SK-N-SH (cell line): ENCODE data around the gene GALNT1. TPM values are rescaled to one million over a fixed set of nuclear protein-coding genes. Genes with fewer than 3 reads are reported as not detected.

Experiments used
- CTCF ChIA-PET: fragments of 300-600, 350-600 bp; formaldehyde crosslinking; extraction: SDS; loops from one replicate; lab custom pipeline; 2021; lab: Yijun Ruan, JAX
- POLR2A ChIA-PET: fragments of 350-600 bp; sonication (Branson Sonifier 250); formaldehyde crosslinking; extraction: SDS; loops from one replicate; lab custom pipeline; 2020; ENCODE audit warnings: antibody characterized with exemption, inconsistent platforms; lab: Yijun Ruan, JAX
- DNase-seq: peaks from one replicate; pipeline ENCODE4 v3.0.0; 2012
- H2AFZ ChIP-seq: fragments of 200-600 bp; sonication (generic); 2 replicates; pipeline ENCODE4 v1.8.1; 2016; ENCODE audit warnings: antibody characterized with exemption, mild to moderate bottlenecking, low read depth
- H3F3A ChIP-seq: fragments of 200-600 bp; sonication (generic); replicated peaks from 2 replicates; pipeline ENCODE3; 2016; ENCODE audit warnings: antibody characterized with exemption, mild to moderate bottlenecking; ENCODE audit not compliant: insufficient read depth
- H3K27ac ChIP-seq, 2 experiments: fragments of 200-500 bp in 1 of 2; fragments of 200-600 bp in 1 of 2; sonication (Bioruptor generic) in 1 of 2; sonication (generic), shearing (Covaris generic) in 1 of 2; 2 replicates each; pipeline versions ENCODE4 v1.5.1 to v1.6.1; 2014 to 2016; ENCODE audit warnings: low read depth in 2 of 2, inconsistent platforms in 1 of 2, low read length in 1 of 2, mild to moderate bottlenecking in 1 of 2, mixed read lengths in 1 of 2
- H3K27me3 ChIP-seq: fragments of 200-600 bp; sonication (generic), shearing (Covaris generic); 2 replicates; pipeline ENCODE4 v1.6.1; 2016; ENCODE audit warnings: mixed run types; ENCODE audit not compliant: insufficient read depth
- H3K36me3 ChIP-seq, 2 experiments: fragments of 200-500 bp in 1 of 2; fragments of 200-600 bp in 1 of 2; sonication (Bioruptor generic) in 1 of 2; sonication (generic) in 1 of 2; replicated peaks in 1 of 2; 2 replicates each; pipeline versions ENCODE3 to v1.5.1; 2014 to 2016; ENCODE audit warnings: low read length in 1 of 2, mild to moderate bottlenecking in 1 of 2; ENCODE audit not compliant: insufficient read depth in 2 of 2, control insufficient read depth in 1 of 2
- H3K4me1 ChIP-seq, 2 experiments: fragments of 200-500 bp in 1 of 2; fragments of 200-600 bp in 1 of 2; sonication (Bioruptor generic) in 1 of 2; sonication (generic), shearing (Covaris generic) in 1 of 2; 2 replicates each; pipeline versions ENCODE4 v1.5.1 to v1.6.1; 2014 to 2016; ENCODE audit warnings: low read depth in 1 of 2, low read length in 1 of 2, mixed run types in 1 of 2; ENCODE audit not compliant: insufficient read depth in 2 of 2, control insufficient read depth in 1 of 2
- H3K4me2 ChIP-seq: fragments of 200-600 bp; sonication (generic), shearing (Covaris generic); 2 replicates; pipeline ENCODE4 v1.6.1; 2017; ENCODE audit warnings: mixed run types
- H3K4me3 ChIP-seq, 2 experiments: fragments of 200-500 bp in 1 of 2; fragments of 200-600 bp in 1 of 2; sonication (Bioruptor generic) in 1 of 2; sonication (generic), shearing (Covaris generic) in 1 of 2; 2 replicates each; pipeline versions ENCODE4 v1.5.1 to v1.8.1; 2014 to 2016; ENCODE audit warnings: low read depth in 2 of 2, inconsistent platforms in 1 of 2, low read length in 1 of 2, mild to moderate bottlenecking in 1 of 2, mixed read lengths in 1 of 2, moderate library complexity in 1 of 2
- H3K79me2 ChIP-seq: fragments of 200-600 bp; sonication (generic); 2 replicates; pipeline ENCODE4 v1.8.1; 2017; ENCODE audit warnings: mild to moderate bottlenecking; ENCODE audit not compliant: insufficient read depth
- H3K9ac ChIP-seq: fragments of 200-600 bp; sonication (generic); 2 replicates; pipeline ENCODE4 v1.6.1; 2017; ENCODE audit warnings: mixed run types
- H3K9me2 ChIP-seq: fragments of 200-600 bp; sonication (generic); 2 replicates; pipeline ENCODE4 v1.6.1; 2017; ENCODE audit warnings: mixed run types
- H3K9me3 ChIP-seq: fragments of 200-600 bp; sonication (generic); 2 replicates; pipeline ENCODE4 v1.6.1; 2017; ENCODE audit warnings: mixed run types, mild to moderate bottlenecking, moderate library complexity
- H4K20me1 ChIP-seq: fragments of 200-600 bp; sonication (generic); 2 replicates; pipeline ENCODE4 v1.6.1; 2017; ENCODE audit warnings: mild to moderate bottlenecking, mixed run types; ENCODE audit not compliant: insufficient read depth
- ELF1 ChIP-seq: IDR thresholded peaks from 2 replicates; pipeline ENCODE4 v1.4.0; 2012
- EZH2phosphoT487 ChIP-seq: fragments of 200-600 bp; sonication (generic); IDR thresholded peaks from 2 replicates; pipeline ENCODE4 v1.6.1; 2017; ENCODE audit warnings: low read depth, mixed run types, mild to moderate bottlenecking, antibody characterized with exemption, moderate library complexity, borderline replicate concordance
- FOSL2 ChIP-seq: IDR thresholded peaks from 2 replicates; pipeline ENCODE4 v1.4.0; 2012; ENCODE audit warnings: low read depth, mild to moderate bottlenecking, moderate library complexity, borderline replicate concordance
- FOXM1 ChIP-seq: IDR thresholded peaks from 2 replicates; pipeline ENCODE4 v1.4.0; 2012; ENCODE audit warnings: low read depth, mild to moderate bottlenecking
- JUND ChIP-seq: IDR thresholded peaks from 2 replicates; pipeline ENCODE4 v1.4.0; 2012
- MEF2A ChIP-seq: IDR thresholded peaks from 2 replicates; pipeline ENCODE4 v1.4.0; 2012; ENCODE audit warnings: low read depth, borderline replicate concordance
- MXI1 ChIP-seq: IDR thresholded peaks from 2 replicates; pipeline ENCODE4 v1.6.1; 2012; ENCODE audit warnings: mild to moderate bottlenecking, low read depth, low read length, improper control_type of control experiment
- POLR2AphosphoS5 ChIP-seq: IDR thresholded peaks from 2 replicates; pipeline ENCODE4 v1.6.1; 2012; ENCODE audit warnings: low read depth, low read length
- RAD21 ChIP-seq: IDR thresholded peaks from 2 replicates; pipeline ENCODE4 v1.6.1; 2012; ENCODE audit warnings: mild to moderate bottlenecking, low read length
- RFX5 ChIP-seq: IDR thresholded peaks from 2 replicates; pipeline ENCODE4 v1.6.1; 2012; ENCODE audit warnings: mild to moderate bottlenecking, improper control_type of control experiment, low read length
- SMC3 ChIP-seq: IDR thresholded peaks from 2 replicates; pipeline ENCODE4 v1.6.1; 2012; ENCODE audit warnings: low read depth, low read length, improper control_type of control experiment
- TCF12 ChIP-seq: IDR thresholded peaks from 2 replicates; pipeline ENCODE4 v1.4.0; 2012
- YY1 ChIP-seq: IDR thresholded peaks from 2 replicates; pipeline ENCODE4 v1.4.0; 2012; ENCODE audit warnings: low read depth, mild to moderate bottlenecking
- polyA plus RNA-seq, 3 experiments: library from polyadenylated mRNA; depleted of rRNA; stranded (reverse); fragments of >200 nt; gene quantifications; 2 replicates each; pipeline ENCODE4 v1.2.3, GENCODE V29; 2012
- TF ChIP-seq, protein P1 (sequence below): fragments of 150-350 bp; IDR thresholded peaks from 2 replicates; pipeline ENCODE4 v1.6.1; 2017; ENCODE audit warnings: antibody characterized with exemption, low read length, low read depth, borderline replicate concordance
- TF ChIP-seq, protein P2 (sequence below): fragments of 150-350 bp; IDR thresholded peaks from 2 replicates; pipeline ENCODE4 v1.6.1; 2016; ENCODE audit warnings: mild to moderate bottlenecking, low read depth, low read length
- TF ChIP-seq, protein P3 (sequence below): IDR thresholded peaks from 2 replicates; pipeline ENCODE4; 2012
- TF ChIP-seq, protein P4 (sequence below): IDR thresholded peaks from 2 replicates; pipeline ENCODE4 v1.6.1; 2012; ENCODE audit warnings: mild to moderate bottlenecking, low read depth, low read length, moderate library complexity
- TF ChIP-seq, protein P5 (sequence below): IDR thresholded peaks from 2 replicates; pipeline ENCODE4 v1.4.0; 2012; ENCODE audit warnings: low read depth, borderline replicate concordance

Gene GALNT1
- polyA plus RNA-seq, 1 of the 3 experiments (the other 2 are of a cell fraction) = 15.7 TPM

DNA sequence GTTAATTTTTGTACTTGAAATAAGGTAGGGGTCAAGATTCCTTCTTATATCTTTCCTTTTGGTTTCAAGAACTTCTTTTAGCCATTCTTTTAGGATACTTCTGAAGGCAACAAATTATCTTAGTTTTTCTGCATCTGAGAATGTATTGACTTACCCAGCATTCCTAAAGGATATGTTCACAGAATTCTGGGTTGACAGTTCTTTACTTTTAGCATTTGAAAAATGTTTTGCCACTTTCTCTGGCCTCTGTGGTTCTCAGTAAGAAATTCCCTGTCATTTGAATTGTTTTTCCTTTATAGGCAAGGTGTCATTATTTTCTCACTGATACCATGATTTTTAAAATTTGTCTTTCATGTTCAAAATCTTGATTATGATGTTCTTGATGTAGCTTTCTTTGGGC lies 162.4 kb downstream of the GALNT1 start:
- Histone ChIP-seq H4K20me1 (no peaks in the 10 kb centered on the region), H3K9ac (no peak overlapping the region), H3F3A (no peaks in the 10 kb centered on the region), H3K79me2 (no peaks in the 10 kb centered on the region), H3K4me2 (no peak overlapping the region), H3K27me3 (no peaks in the 10 kb centered on the region; the same call in 1 of the 2 replicates), H3K27ac (no peak overlapping the region), H3K36me3 (no peaks in the 10 kb centered on the region), H3K4me1 (no peaks in the 10 kb centered on the region)
- no peak for DNase-seq
- POLR2A ChIA-PET = no interaction called here
- no peak for TF ChIP-seq TCF12
- TF ChIP-seq, protein P1, sequence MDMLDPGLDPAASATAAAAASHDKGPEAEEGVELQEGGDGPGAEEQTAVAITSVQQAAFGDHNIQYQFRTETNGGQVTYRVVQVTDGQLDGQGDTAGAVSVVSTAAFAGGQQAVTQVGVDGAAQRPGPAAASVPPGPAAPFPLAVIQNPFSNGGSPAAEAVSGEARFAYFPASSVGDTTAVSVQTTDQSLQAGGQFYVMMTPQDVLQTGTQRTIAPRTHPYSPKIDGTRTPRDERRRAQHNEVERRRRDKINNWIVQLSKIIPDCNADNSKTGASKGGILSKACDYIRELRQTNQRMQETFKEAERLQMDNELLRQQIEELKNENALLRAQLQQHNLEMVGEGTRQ = no peak
- no peak for TF ChIP-seq YY1
- no peak for TF ChIP-seq POLR2AphosphoS5
- no peak for TF ChIP-seq RAD21
- no peak for TF ChIP-seq FOSL2
- TF ChIP-seq, protein P2, sequence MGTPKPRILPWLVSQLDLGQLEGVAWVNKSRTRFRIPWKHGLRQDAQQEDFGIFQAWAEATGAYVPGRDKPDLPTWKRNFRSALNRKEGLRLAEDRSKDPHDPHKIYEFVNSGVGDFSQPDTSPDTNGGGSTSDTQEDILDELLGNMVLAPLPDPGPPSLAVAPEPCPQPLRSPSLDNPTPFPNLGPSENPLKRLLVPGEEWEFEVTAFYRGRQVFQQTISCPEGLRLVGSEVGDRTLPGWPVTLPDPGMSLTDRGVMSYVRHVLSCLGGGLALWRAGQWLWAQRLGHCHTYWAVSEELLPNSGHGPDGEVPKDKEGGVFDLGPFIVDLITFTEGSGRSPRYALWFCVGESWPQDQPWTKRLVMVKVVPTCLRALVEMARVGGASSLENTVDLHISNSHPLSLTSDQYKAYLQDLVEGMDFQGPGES = no peak
- TF ChIP-seq, protein P3, sequence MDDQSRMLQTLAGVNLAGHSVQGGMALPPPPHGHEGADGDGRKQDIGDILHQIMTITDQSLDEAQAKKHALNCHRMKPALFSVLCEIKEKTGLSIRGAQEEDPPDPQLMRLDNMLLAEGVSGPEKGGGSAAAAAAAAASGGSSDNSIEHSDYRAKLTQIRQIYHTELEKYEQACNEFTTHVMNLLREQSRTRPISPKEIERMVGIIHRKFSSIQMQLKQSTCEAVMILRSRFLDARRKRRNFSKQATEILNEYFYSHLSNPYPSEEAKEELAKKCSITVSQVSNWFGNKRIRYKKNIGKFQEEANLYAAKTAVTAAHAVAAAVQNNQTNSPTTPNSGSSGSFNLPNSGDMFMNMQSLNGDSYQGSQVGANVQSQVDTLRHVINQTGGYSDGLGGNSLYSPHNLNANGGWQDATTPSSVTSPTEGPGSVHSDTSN = no peak
- no peak for TF ChIP-seq ELF1
- TF ChIP-seq FOXM1 = no peak
- TF ChIP-seq, protein P4, sequence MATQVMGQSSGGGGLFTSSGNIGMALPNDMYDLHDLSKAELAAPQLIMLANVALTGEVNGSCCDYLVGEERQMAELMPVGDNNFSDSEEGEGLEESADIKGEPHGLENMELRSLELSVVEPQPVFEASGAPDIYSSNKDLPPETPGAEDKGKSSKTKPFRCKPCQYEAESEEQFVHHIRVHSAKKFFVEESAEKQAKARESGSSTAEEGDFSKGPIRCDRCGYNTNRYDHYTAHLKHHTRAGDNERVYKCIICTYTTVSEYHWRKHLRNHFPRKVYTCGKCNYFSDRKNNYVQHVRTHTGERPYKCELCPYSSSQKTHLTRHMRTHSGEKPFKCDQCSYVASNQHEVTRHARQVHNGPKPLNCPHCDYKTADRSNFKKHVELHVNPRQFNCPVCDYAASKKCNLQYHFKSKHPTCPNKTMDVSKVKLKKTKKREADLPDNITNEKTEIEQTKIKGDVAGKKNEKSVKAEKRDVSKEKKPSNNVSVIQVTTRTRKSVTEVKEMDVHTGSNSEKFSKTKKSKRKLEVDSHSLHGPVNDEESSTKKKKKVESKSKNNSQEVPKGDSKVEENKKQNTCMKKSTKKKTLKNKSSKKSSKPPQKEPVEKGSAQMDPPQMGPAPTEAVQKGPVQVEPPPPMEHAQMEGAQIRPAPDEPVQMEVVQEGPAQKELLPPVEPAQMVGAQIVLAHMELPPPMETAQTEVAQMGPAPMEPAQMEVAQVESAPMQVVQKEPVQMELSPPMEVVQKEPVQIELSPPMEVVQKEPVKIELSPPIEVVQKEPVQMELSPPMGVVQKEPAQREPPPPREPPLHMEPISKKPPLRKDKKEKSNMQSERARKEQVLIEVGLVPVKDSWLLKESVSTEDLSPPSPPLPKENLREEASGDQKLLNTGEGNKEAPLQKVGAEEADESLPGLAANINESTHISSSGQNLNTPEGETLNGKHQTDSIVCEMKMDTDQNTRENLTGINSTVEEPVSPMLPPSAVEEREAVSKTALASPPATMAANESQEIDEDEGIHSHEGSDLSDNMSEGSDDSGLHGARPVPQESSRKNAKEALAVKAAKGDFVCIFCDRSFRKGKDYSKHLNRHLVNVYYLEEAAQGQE = no peak
- no peak for TF ChIP-seq EZH2phosphoT487
- no peak for TF ChIP-seq SMC3
- TF ChIP-seq RFX5 = no peak
- no peak for TF ChIP-seq MXI1
- TF ChIP-seq, protein P5, sequence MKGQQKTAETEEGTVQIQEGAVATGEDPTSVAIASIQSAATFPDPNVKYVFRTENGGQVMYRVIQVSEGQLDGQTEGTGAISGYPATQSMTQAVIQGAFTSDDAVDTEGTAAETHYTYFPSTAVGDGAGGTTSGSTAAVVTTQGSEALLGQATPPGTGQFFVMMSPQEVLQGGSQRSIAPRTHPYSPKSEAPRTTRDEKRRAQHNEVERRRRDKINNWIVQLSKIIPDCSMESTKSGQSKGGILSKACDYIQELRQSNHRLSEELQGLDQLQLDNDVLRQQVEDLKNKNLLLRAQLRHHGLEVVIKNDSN = no peak
- TF ChIP-seq MEF2A = no peak
- no peak for TF ChIP-seq JUND
- TF ChIP-seq, all 33 proteins: peak for 0
- no peaks in the 10 kb centered on the region for H3K9me2 ChIP-seq
- H3K4me3 ChIP-seq = no peak overlapping the region
- no peaks in the 10 kb centered on the region for H3K9me3 ChIP-seq
- CTCF ChIA-PET = interaction anchor here (1.1 kb wide), 1 partner anchor 12 kb away, joined by 4 read pairs; no protein-coding TSS in a partner anchor
- no peak overlapping the region for H2AFZ ChIP-seq
